K562 (cell line): ENCODE measurements around the gene CTXN1.

Source experiments
- CREB5 ChIP-seq: fragments of 250-450 bp; sonication (Bioruptor Pico); IDR thresholded peaks from 2 replicates; pipeline ENCODE4 v1.5.0; 2020; ENCODE audit warnings: mild to moderate bottlenecking
- CTCF ChIP-seq, 3 experiments: IDR thresholded peaks in 2 of 3; conservative IDR thresholded peaks in 1 of 3; 2 replicates each; pipeline ENCODE4 v1.5.1; 2011 to 2012; ENCODE audit warnings: low read length in 3 of 3, mild to moderate bottlenecking in 3 of 3, control low read depth in 2 of 3, improper control_type of control experiment in 1 of 3, inconsistent platforms in 1 of 3, low read depth in 1 of 3, mixed read lengths in 1 of 3, moderate library complexity in 1 of 3; ENCODE audit not compliant: insufficient read depth in 2 of 3
- EGR1 ChIP-seq: fragments of 450-650 bp; conservative IDR thresholded peaks from 2 replicates; pipeline ENCODE4 v1.6.1; 2017; ENCODE audit warnings: mild to moderate bottlenecking
- JUN ChIP-seq, 2 experiments: sonication (generic) in 1 of 2; formaldehyde crosslinking in 1 of 2; IDR thresholded peaks; 2 replicates each; pipeline versions ENCODE4 v1.6.1 to v1.8.0; 2012 to 2022; ENCODE audit warnings: borderline replicate concordance in 2 of 2, mild to moderate bottlenecking in 2 of 2, improper control_type of control experiment in 1 of 2, low read depth in 1 of 2, low read length in 1 of 2, missing genetic modification reagents in 1 of 2
- NFE2L1 ChIP-seq: fragments of 450-650 bp; IDR thresholded peaks from 2 replicates; pipeline ENCODE4 v1.6.1; 2016; ENCODE audit warnings: missing genetic modification characterization, low read depth, mild to moderate bottlenecking, missing compliant biosample characterization, moderate library complexity, borderline replicate concordance
- ZNF24 ChIP-seq: fragments of 450-650 bp; IDR thresholded peaks from 2 replicates; pipeline ENCODE4 v1.6.1; 2016
- ZNF318 ChIP-seq, 2 experiments: fragments of 450-650 bp; IDR thresholded peaks; 2 replicates each; pipeline ENCODE4 v1.6.1; 2016; ENCODE audit warnings: mild to moderate bottlenecking in 2 of 2, borderline replicate concordance in 1 of 2, low read depth in 1 of 2, moderate library complexity in 1 of 2
- TF ChIP-seq, protein P1 (sequence below): sonication (generic); formaldehyde crosslinking; IDR thresholded peaks from 2 replicates; pipeline ENCODE4 v1.4.0; 2020; ENCODE audit warnings: mild to moderate bottlenecking, missing genetic modification reagents

- no peak for TF ChIP-seq CREB5 (CRISPR knock-in tag)
- no peak for TF ChIP-seq JUN (IDR thresholded peaks at IDR 0.05; ENCODE audit: borderline replicate concordance, low read depth, low read length)
- no peak for TF ChIP-seq JUN (CRISPR knock-in tag; IDR thresholded peaks at IDR 0.05; ENCODE audit: borderline replicate concordance)
- TF ChIP-seq ZNF24, result no peak
- TF ChIP-seq CTCF (IDR thresholded peaks at IDR 0.05 in 2 of 3, conservative IDR thresholded peaks at IDR 0.05 in 1 of 3; ENCODE audit: insufficient read depth in 2 of 3, low read depth in 1 of 3, low read length in 3 of 3), result no peak
- TF ChIP-seq, protein P1, sequence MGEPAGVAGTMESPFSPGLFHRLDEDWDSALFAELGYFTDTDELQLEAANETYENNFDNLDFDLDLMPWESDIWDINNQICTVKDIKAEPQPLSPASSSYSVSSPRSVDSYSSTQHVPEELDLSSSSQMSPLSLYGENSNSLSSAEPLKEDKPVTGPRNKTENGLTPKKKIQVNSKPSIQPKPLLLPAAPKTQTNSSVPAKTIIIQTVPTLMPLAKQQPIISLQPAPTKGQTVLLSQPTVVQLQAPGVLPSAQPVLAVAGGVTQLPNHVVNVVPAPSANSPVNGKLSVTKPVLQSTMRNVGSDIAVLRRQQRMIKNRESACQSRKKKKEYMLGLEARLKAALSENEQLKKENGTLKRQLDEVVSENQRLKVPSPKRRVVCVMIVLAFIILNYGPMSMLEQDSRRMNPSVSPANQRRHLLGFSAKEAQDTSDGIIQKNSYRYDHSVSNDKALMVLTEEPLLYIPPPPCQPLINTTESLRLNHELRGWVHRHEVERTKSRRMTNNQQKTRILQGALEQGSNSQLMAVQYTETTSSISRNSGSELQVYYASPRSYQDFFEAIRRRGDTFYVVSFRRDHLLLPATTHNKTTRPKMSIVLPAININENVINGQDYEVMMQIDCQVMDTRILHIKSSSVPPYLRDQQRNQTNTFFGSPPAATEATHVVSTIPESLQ, result no peak
- no peak for TF ChIP-seq ZNF318 (IDR thresholded peaks at IDR 0.05; ENCODE audit: borderline replicate concordance in 1 of 2, low read depth in 1 of 2)
- TF ChIP-seq NFE2L1 (tag), result no peak
- TF ChIP-seq EGR1, result no peak
These were observed 38.4 kb downstream of the CTXN1 start for GRCh38 chr19:7887408-7888144.
